ENCODE measurements around the gene RBM44.

Gene RBM44

GRCh38 chr2:237886685-237887481 is 88.3 kb downstream of the RBM44 start:
- no peak for DNase-seq

- DNase-seq = no peak
Measured at GRCh38 chr2:237888389-237888788, 89.8 kb downstream of the RBM44 start.

- no peak for DNase-seq
Measured at GRCh38 chr2:237889016-237889415, 90.4 kb downstream of the RBM44 start.

GRCh38 chr2:237889811-237890210 is 91.2 kb downstream of the RBM44 start:
- no peak for DNase-seq
